Neural progenitor cell (in vitro differentiated cells): ENCODE measurements around the gene KCNQ1. TPM values are rescaled to one million over a fixed set of nuclear protein-coding genes. Genes with fewer than 3 reads are reported as not detected.

Experiments used
- DNase-seq: peaks from one replicate; pipeline ENCODE4 v3.0.0-alpha.2; 2016; ENCODE audit warnings: low spot score
- H2AFZ ChIP-seq: fragments of 200-600 bp; sonication (generic); replicated peaks from 2 replicates; pipeline ENCODE4 v1.6.1; 2016; ENCODE audit warnings: antibody characterized with exemption
- H3F3A ChIP-seq: fragments of 200-600 bp; sonication (generic); 2 replicates; pipeline ENCODE4 v1.6.1; 2016; ENCODE audit warnings: antibody characterized with exemption, low read depth
- H3K27ac ChIP-seq: fragments of 200-600 bp; sonication (generic); 2 replicates; pipeline ENCODE4 v1.5.1; 2016; ENCODE audit warnings: mild to moderate bottlenecking
- H3K27me3 ChIP-seq: fragments of 200-600 bp; sonication (generic); 2 replicates; pipeline ENCODE4 v1.6.1; 2016; ENCODE audit warnings: mild to moderate bottlenecking, moderate library complexity
- H3K36me3 ChIP-seq: fragments of 200-600 bp; sonication (generic); 2 replicates; pipeline ENCODE4 v1.5.1; 2016
- H3K4me1 ChIP-seq: fragments of 200-600 bp; sonication (generic); 2 replicates; pipeline ENCODE4 v1.6.1; 2016; ENCODE audit warnings: mixed run types
- H3K4me2 ChIP-seq: fragments of 200-600 bp; sonication (generic); 2 replicates; pipeline ENCODE4 v1.6.1; 2016
- H3K4me3 ChIP-seq: fragments of 200-600 bp; sonication (generic); 2 replicates; pipeline ENCODE4 v1.5.1; 2016
- H3K79me2 ChIP-seq: fragments of 200-600 bp; sonication (generic); 2 replicates; pipeline ENCODE4 v1.6.1; 2016; ENCODE audit warnings: low read depth
- H3K9ac ChIP-seq: fragments of 200-600 bp; sonication (generic); 2 replicates; pipeline ENCODE4 v1.6.1; 2016
- H3K9me3 ChIP-seq: fragments of 200-600 bp; sonication (generic); 2 replicates; pipeline ENCODE4 v1.5.1; 2016; ENCODE audit warnings: low read depth
- H4K20me1 ChIP-seq: fragments of 200-600 bp; sonication (generic); 2 replicates; pipeline ENCODE4 v1.6.1; 2016; ENCODE audit warnings: low read depth
- H3K27ac Mint-ChIP-seq: 3 replicates; pipeline ENCODE4 v1.8.0; 2021; ENCODE audit warnings: mixed read lengths
- H3K27me3 Mint-ChIP-seq: 2 replicates; pipeline ENCODE4 v1.8.0; 2022; ENCODE audit warnings: low read depth, mild to moderate bottlenecking, inconsistent platforms, moderate library complexity, mixed read lengths; ENCODE audit not compliant: insufficient read depth
- H3K36me3 Mint-ChIP-seq: 3 replicates; pipeline ENCODE4 v1.8.0; 2021; ENCODE audit warnings: mixed read lengths
- H3K4me1 Mint-ChIP-seq: 3 replicates; pipeline ENCODE4 v1.8.0; 2021; ENCODE audit warnings: mixed read lengths
- H3K4me3 Mint-ChIP-seq: 3 replicates; pipeline ENCODE4 v1.8.0; 2021; ENCODE audit warnings: mild to moderate bottlenecking, moderate library complexity, mixed read lengths
- H3K9me3 Mint-ChIP-seq: 3 replicates; pipeline ENCODE4 v1.8.0; 2020; ENCODE audit warnings: mixed read lengths
- EZH2 ChIP-seq: fragments of 200-600 bp; sonication (generic); IDR thresholded peaks from 2 replicates; pipeline ENCODE4 v1.6.1; 2017; ENCODE audit warnings: antibody characterized with exemption, mild to moderate bottlenecking, moderate library complexity
- EZH2phosphoT487 ChIP-seq: fragments of 200-600 bp; sonication (generic); IDR thresholded peaks from 2 replicates; pipeline ENCODE4 v1.6.1; 2017; ENCODE audit warnings: antibody characterized with exemption
- total RNA-seq: library from RNA; depleted of rRNA; stranded (reverse); fragments of >200 nt; gene quantifications from 2 replicates; pipeline ENCODE4 v1.2.3, GENCODE V29; 2015; ENCODE audit warnings: low replicate concordance
- TF ChIP-seq, protein P1 (sequence below): fragments of 200-600 bp; sonication (generic); IDR thresholded peaks from 2 replicates; pipeline ENCODE4 v1.5.1; 2017; ENCODE audit warnings: antibody characterized with exemption, mild to moderate bottlenecking

The KCNQ1 gene
- total RNA-seq, 1 donor from 2014 or later = 0.11 TPM

DNA sequence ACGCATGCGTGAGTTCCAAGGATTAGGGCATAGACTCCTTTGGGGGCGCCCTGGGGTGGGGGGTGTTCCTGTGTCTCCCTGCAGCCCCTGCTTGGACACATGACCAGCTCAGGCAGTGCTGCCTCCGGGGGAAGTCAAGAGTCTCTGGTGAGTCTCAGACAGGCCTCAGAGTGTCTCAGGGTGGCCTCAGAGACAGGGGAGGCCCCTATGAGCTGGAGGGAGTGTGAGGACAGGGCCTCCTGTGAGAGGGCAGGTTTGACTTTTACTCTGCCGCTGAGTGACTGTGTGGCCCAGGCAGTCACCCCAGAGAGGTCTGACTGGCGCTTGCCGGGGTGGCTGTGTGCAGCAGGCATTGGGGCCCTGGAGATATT is 296.2 kb downstream of the KCNQ1 start:
- Mint-ChIP-seq H3K4me3 (no peak overlapping the region), H3K9me3 (no peaks in the 10 kb centered on the region), H3K4me1 (peaks cover 11% of the 10 kb centered on the region), H3K27ac (no peak overlapping the region), H3K36me3 (no peaks in the 10 kb centered on the region), H3K27me3 (peaks cover 3% of the 10 kb centered on the region)
- H3K4me2 ChIP-seq = no peak overlapping the region
- H3K79me2 ChIP-seq = no peaks in the 10 kb centered on the region
- peaks cover 10% of the 10 kb centered on the region for H3K27me3 ChIP-seq
- H3K27ac ChIP-seq = no peak overlapping the region
- no peaks in the 10 kb centered on the region for H3K36me3 ChIP-seq
- no peak overlapping the region for H3K9ac ChIP-seq
- no peaks in the 10 kb centered on the region for H3K9me3 ChIP-seq
- DNase-seq = no peak
- H2AFZ ChIP-seq = no peak overlapping the region
- H3K4me1 ChIP-seq = no peaks in the 10 kb centered on the region
- TF ChIP-seq, protein P1, sequence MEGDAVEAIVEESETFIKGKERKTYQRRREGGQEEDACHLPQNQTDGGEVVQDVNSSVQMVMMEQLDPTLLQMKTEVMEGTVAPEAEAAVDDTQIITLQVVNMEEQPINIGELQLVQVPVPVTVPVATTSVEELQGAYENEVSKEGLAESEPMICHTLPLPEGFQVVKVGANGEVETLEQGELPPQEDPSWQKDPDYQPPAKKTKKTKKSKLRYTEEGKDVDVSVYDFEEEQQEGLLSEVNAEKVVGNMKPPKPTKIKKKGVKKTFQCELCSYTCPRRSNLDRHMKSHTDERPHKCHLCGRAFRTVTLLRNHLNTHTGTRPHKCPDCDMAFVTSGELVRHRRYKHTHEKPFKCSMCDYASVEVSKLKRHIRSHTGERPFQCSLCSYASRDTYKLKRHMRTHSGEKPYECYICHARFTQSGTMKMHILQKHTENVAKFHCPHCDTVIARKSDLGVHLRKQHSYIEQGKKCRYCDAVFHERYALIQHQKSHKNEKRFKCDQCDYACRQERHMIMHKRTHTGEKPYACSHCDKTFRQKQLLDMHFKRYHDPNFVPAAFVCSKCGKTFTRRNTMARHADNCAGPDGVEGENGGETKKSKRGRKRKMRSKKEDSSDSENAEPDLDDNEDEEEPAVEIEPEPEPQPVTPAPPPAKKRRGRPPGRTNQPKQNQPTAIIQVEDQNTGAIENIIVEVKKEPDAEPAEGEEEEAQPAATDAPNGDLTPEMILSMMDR = no peak
- TF ChIP-seq EZH2phosphoT487 = no peak
- no peak for TF ChIP-seq EZH2
- H4K20me1 ChIP-seq = no peaks in the 10 kb centered on the region
- no peaks in the 10 kb centered on the region for H3F3A ChIP-seq
- H3K4me3 ChIP-seq = no peak overlapping the region

DNA sequence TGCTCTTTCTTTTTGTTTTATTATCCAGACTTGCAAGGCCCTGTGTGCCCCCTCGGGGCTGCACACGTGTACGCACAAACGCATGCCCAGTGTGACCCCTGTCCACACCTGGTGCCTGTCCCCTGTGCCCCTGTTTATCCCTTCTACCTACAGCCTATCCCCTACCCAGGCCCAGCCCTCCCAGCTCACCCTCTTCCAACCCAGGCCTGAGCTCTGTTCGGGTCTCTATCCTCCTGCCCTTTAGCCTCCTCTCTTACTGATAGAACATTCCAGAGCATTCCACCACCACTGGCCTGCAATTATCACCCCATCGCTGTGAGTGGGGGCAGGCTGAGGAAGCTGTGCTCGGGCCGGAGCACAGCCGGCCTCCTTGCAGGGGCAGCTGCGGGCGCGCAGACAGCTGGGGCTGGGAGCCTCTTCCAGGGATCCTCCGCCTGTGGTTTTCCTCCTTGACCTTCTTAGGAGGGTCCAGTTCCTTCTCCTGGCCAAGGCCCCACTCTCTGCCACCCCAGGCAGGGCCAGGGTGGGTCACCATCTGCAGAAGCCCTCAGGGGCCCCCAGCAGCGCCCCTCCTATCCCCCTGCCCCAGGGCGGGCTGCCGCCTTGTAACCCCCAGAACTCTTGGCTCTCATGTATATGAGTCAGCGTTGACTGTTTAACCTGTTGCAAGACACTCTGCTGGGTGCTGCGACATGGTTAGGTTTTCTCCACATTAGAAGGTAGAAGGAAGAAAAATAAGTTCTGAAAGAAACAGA is 296.7 kb downstream of the KCNQ1 start:
- Mint-ChIP-seq H3K4me1 (peaks cover 11% of the 10 kb centered on the region), H3K9me3 (no peaks in the 10 kb centered on the region), H3K36me3 (no peaks in the 10 kb centered on the region), H3K4me3 (no peak overlapping the region), H3K27ac (peak overlapping the region; percentile 76), H3K27me3 (peaks cover 2% of the 10 kb centered on the region)
- H3K27me3 ChIP-seq = peaks cover 10% of the 10 kb centered on the region
- no peak for DNase-seq
- no peak overlapping the region for H2AFZ ChIP-seq
- TF ChIP-seq, protein P1 = no peak
- TF ChIP-seq EZH2phosphoT487 (no peak), EZH2 (no peak)
- no peak overlapping the region for H3K4me2 ChIP-seq
- H3K9me3 ChIP-seq = no peaks in the 10 kb centered on the region
- no peaks in the 10 kb centered on the region for H3K4me1 ChIP-seq
- H3K79me2 ChIP-seq = no peaks in the 10 kb centered on the region
- no peaks in the 10 kb centered on the region for H3F3A ChIP-seq
- no peaks in the 10 kb centered on the region for H3K36me3 ChIP-seq
- no peak overlapping the region for H3K4me3 ChIP-seq
- no peak overlapping the region for H3K9ac ChIP-seq
- no peaks in the 10 kb centered on the region for H4K20me1 ChIP-seq
- H3K27ac ChIP-seq = no peak overlapping the region

DNA sequence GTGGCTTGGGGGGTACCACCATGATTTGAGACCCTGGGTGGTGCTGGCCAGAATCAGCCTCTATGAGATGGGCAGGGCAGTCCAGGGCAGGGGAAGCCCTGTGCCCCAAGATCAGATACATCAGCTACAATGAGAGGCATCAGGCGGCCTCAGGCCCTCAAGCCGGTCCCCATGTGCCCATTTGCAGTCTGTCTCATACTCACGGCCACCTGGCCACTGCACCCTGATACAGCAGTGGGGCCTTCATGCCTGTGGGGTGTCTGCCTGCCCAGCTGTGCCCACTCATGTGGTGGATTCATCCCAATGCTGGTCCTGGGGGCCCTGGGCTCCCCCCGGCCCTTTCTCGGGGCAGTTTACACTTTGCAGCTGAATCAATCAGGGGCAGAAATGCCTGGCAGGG is 297.4 kb downstream of the KCNQ1 start:
- no peak overlapping the region for H3K9ac ChIP-seq
- H3K36me3 ChIP-seq = no peaks in the 10 kb centered on the region
- peaks cover 10% of the 10 kb centered on the region for H3K27me3 ChIP-seq
- Mint-ChIP-seq H3K4me1 (peaks cover 11% of the 10 kb centered on the region), H3K9me3 (no peaks in the 10 kb centered on the region), H3K36me3 (no peaks in the 10 kb centered on the region), H3K27me3 (peaks cover 2% of the 10 kb centered on the region), H3K4me3 (no peak overlapping the region), H3K27ac (peak overlapping the region; percentile 37)
- no peak for TF ChIP-seq EZH2
- TF ChIP-seq, protein P1 = no peak
- no peak for TF ChIP-seq EZH2phosphoT487
- no peaks in the 10 kb centered on the region for H4K20me1 ChIP-seq
- H3F3A ChIP-seq = no peaks in the 10 kb centered on the region
- no peak overlapping the region for H3K27ac ChIP-seq
- H3K79me2 ChIP-seq = no peaks in the 10 kb centered on the region
- no peak for DNase-seq
- no peaks in the 10 kb centered on the region for H3K4me1 ChIP-seq
- no peak overlapping the region for H3K4me2 ChIP-seq
- H2AFZ ChIP-seq = no peak overlapping the region
- H3K4me3 ChIP-seq = no peak overlapping the region
- H3K9me3 ChIP-seq = no peaks in the 10 kb centered on the region
